ENCODE data around the gene SAV1. TPM values are rescaled to one million over a fixed set of nuclear protein-coding genes. Genes with fewer than 3 reads are reported as not detected.

Gene SAV1
- total RNA-seq, 3 donors from 2014 or later = 17.0 to 29.0 (median 18.0) TPM

DNA sequence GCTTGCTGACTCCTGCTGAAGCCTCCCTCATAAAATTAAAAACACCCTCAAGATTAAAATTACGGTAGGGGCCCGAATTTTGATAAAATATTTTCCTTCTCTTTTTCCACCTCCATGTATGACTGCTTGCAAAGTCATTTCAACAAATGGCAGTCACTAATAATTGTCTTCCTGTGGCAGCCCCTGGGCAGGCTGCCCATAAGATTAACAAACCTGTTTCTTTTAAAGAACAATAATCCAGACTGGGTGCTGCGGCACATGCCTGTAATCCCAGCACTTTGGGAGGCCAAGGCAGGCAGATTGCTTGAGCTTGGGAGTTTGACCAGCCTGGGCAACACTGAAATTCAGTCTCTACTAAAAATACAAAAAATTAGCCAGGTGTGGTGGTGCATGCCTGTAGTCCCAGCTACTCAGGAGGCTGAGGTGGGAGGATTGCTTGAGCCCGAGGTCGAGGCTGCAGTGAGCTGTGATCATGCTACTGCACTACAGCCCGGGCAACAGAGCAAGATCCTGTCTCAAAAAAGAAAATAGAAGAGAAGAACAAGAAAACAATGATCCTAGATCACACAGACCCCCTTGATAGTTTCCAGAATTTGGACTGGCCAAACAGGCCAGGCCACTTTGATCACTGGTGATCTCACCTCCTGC lies 8.7 kb downstream of the SAV1 start:
- H3K9me3 ChIP-seq = no peaks in the 10 kb centered on the region
- H3K4me3 ChIP-seq = no peak overlapping the region
- no peak for ATAC-seq
- intact Hi-C loops (cut with DNase I, micrococcal nuclease) = no loop called here
- DNase-seq = no peak
- TF ChIP-seq, protein P1, sequence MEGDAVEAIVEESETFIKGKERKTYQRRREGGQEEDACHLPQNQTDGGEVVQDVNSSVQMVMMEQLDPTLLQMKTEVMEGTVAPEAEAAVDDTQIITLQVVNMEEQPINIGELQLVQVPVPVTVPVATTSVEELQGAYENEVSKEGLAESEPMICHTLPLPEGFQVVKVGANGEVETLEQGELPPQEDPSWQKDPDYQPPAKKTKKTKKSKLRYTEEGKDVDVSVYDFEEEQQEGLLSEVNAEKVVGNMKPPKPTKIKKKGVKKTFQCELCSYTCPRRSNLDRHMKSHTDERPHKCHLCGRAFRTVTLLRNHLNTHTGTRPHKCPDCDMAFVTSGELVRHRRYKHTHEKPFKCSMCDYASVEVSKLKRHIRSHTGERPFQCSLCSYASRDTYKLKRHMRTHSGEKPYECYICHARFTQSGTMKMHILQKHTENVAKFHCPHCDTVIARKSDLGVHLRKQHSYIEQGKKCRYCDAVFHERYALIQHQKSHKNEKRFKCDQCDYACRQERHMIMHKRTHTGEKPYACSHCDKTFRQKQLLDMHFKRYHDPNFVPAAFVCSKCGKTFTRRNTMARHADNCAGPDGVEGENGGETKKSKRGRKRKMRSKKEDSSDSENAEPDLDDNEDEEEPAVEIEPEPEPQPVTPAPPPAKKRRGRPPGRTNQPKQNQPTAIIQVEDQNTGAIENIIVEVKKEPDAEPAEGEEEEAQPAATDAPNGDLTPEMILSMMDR (IDR thresholded peaks at IDR 0.05) = no peak
- no peaks in the 10 kb centered on the region for H3K36me3 ChIP-seq (ENCODE audit: low read depth)
- no peaks in the 10 kb centered on the region for H3K4me1 ChIP-seq (ENCODE audit: low read depth)

- ATAC-seq (no peak), DNase-seq (no peak)
- Histone ChIP-seq H3K36me3 (ENCODE audit: low read depth) (no peaks in the 10 kb centered on the region), H3K4me3 (no peak overlapping the region), H3K4me1 (ENCODE audit: low read depth) (no peaks in the 10 kb centered on the region), H3K9me3 (no peaks in the 10 kb centered on the region)
- intact Hi-C loops (cut with DNase I, micrococcal nuclease) = no loop called here
- TF ChIP-seq, protein P1 (IDR thresholded peaks at IDR 0.05) = no peak
Observed at GRCh38 chr14:50658203-50658602, 9.9 kb downstream of the SAV1 start.

GRCh38 chr14:50657753-50658152 lies 10.4 kb downstream of the SAV1 start:
- H3K4me3 ChIP-seq = no peak overlapping the region
- H3K36me3 ChIP-seq (ENCODE audit: low read depth) = no peaks in the 10 kb centered on the region
- intact Hi-C loops (cut with DNase I, micrococcal nuclease) = no loop called here
- H3K4me1 ChIP-seq (ENCODE audit: low read depth) = no peaks in the 10 kb centered on the region
- no peak for ATAC-seq
- TF ChIP-seq, protein P1 (IDR thresholded peaks at IDR 0.05) = no peak
- DNase-seq = no peak
- no peaks in the 10 kb centered on the region for H3K9me3 ChIP-seq

DNA sequence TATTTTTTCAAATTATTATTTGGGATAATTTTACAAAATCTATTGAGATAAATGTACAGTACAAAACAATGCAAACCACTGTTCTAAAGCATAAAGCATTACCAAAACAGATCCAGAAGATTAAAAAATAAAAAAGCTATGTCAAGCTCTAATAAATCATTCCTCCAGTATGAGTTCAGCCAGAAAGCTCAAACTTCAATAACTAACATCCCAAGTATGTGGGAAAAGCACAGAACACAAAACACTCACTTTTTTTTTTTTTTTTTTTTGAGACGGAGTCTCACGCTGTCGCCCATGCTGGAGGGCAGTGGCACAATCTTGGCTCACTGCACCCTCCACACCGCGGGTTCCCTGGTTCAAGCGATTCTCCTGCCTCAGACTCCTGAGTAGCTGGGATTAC lies 11.3 kb downstream of the SAV1 start:
- Histone ChIP-seq H3K36me3 (ENCODE audit: low read depth) (no peaks in the 10 kb centered on the region), H3K4me3 (no peak overlapping the region), H3K4me1 (ENCODE audit: low read depth) (no peaks in the 10 kb centered on the region), H3K9me3 (no peaks in the 10 kb centered on the region)
- no peak for DNase-seq
- ATAC-seq = no peak
- intact Hi-C loops (cut with DNase I, micrococcal nuclease) = no loop called here
- TF ChIP-seq, protein P1 (IDR thresholded peaks at IDR 0.05) = no peak

DNA sequence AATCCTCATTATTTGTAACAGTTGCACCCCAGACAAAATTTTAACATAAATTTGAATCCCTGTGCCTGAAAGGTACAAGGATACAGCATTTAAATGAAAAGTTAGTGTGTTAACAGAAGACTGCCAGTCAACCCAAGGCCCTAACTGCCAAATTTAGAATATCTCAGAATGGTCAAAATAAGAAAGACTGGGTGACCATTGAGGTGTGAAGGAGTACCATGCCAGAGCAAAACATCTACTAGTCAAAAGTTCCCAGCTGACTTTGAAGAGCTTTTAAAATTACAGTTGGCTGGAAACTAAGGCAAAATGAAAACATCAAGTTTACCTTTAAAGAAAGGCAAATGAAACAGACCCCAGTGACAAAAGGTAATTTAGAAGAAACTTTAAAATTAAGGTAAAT lies 18.4 kb downstream of the SAV1 start:
- Histone ChIP-seq H3K4me1 (ENCODE audit: low read depth) (no peaks in the 10 kb centered on the region), H3K4me3 (no peak overlapping the region), H3K9me3 (no peaks in the 10 kb centered on the region), H3K36me3 (ENCODE audit: low read depth) (no peaks in the 10 kb centered on the region)
- intact Hi-C loops (cut with DNase I, micrococcal nuclease) = no loop called here
- DNase-seq = no peak
- TF ChIP-seq, protein P1 (IDR thresholded peaks at IDR 0.05) = no peak
- no peak for ATAC-seq

- TF ChIP-seq, protein P1 (IDR thresholded peaks at IDR 0.05) = no peak
- H3K36me3 ChIP-seq (ENCODE audit: low read depth) = no peaks in the 10 kb centered on the region
- no peaks in the 10 kb centered on the region for H3K9me3 ChIP-seq
- no peak for ATAC-seq
- intact Hi-C loops (cut with DNase I, micrococcal nuclease) = no loop called here
- H3K4me3 ChIP-seq = no peak overlapping the region
- H3K4me1 ChIP-seq (ENCODE audit: low read depth) = no peaks in the 10 kb centered on the region
- no peak for DNase-seq
Observed at GRCh38 chr14:50647753-50648152, 20.4 kb downstream of the SAV1 start.
